ENCODE measurements around the gene KRT20. TPM values are rescaled to one million over a fixed set of nuclear protein-coding genes. Genes with fewer than 3 reads are reported as not detected.

KRT20 gene
- total and polyA plus RNA-seq, 2 of the 13 experiments (the other 11 are each of a cell fraction or from before 2014, with no cell fraction given) = 0.13 to 0.20 TPM

DNA sequence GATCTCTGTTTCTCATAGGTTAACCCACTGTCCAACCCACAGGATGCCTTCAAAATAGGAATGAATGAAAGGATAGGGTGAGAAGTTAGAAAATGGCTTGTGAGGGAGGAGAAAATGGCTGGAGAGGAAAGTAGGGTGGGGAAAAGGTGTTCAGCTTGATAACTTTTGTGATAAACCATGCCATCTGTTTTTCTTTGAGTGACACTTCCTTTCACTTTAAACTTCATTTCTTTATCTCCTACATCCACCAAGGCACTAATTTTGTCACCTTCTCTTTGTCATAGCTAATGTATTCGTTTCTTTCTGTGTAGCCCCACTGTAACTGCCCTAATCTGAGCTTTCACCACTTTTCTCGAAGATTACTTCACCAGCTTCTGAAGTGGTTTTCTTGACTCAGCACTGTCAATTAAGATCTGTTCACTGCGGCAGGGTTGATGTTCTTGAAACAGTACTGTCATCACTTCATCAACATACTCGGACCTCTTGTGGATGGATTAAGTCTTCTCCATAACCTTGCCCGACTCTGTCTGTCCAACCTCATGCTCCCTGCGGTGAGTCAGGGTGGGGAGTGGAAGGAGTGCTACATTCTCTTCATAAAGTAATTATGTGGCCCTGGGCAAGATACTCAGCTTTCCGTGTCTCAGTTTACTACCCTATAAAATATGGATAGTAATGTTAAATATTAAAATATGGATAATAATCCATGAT, 57.1 kb downstream of the KRT20 start:
- POLR2A ChIA-PET = interaction anchor here (1.8 kb wide), 1 partner anchor 9 kb away, joined by 6 read pairs; no protein-coding TSS in a partner anchor
- no peak for FAIRE-seq

More for the DNA sequence above, 57.1 kb downstream of the KRT20 start:
- 96% methylated on average over 7 of the region's 7 CpGs for WGBS (ENCODE audit: low lambda C conversion rate)
- ATAC-seq (no peak), DNase-seq (ENCODE audit: low spot score) (no peak)
- Histone ChIP-seq H3K9ac (ENCODE audit: insufficient read depth, low read depth, low read length) (no peak overlapping the region), H3K9me3 (ENCODE audit: low read length) (no peaks in the 10 kb centered on the region), H2AFZ (ENCODE audit: low read length) (no peak overlapping the region), H3K4me2 (ENCODE audit: low read depth, low read length) (no peak overlapping the region), H4K20me1 (ENCODE audit: insufficient read depth, low read length) (no peaks in the 10 kb centered on the region), H3K79me2 (ENCODE audit: insufficient read depth, low read length) (peaks cover 14% of the 10 kb centered on the region), H3K36me3 (replicated peaks in 1 of 2; ENCODE audit: control insufficient read depth in 1 of 2, insufficient read depth in 2 of 2, low read length in 2 of 2) (peaks cover 0 to 6% of the 10 kb centered on the region in 2 experiments; a peak in 2 of 5 replicates), H3K4me1 (ENCODE audit: insufficient read depth, low read length) (peaks cover 8% of the 10 kb centered on the region), H3K4me3 (replicated peaks in 1 of 3; ENCODE audit: insufficient read depth in 1 of 3, low read depth in 2 of 3, low read length in 3 of 3) (no peak overlapping the region), H3K27ac (ENCODE audit: extremely low read length, insufficient read depth, low read length) (no peak overlapping the region), H3K27me3 (ENCODE audit: control insufficient read depth in 1 of 2, insufficient read depth in 2 of 2, low read length in 2 of 2) (no peaks in the 10 kb centered on the region)
- no TSS peak for BruUV-seq (replicated peaks)
- CTCF ChIA-PET (ENCODE audit: low intra/inter-chr PET ratio, low total read pairs) = no interaction called here
- intact Hi-C loops (cut with micrococcal nuclease; ENCODE audit: unreplicated experiment) = no loop called here
- in situ Hi-C loops (cut with HindIII; ENCODE audit: extremely low pct_ligation_motif_present, low pct_unique_long_range_greater_than_20kb) = no loop called here
- no peak for TF ChIP-seq ZNF563 (CRISPR knock-in tag; IDR thresholded peaks at IDR 0.05)
- no peak for TF ChIP-seq THRA (CRISPR knock-in tag; IDR thresholded peaks at IDR 0.05; ENCODE audit: borderline replicate concordance)
- TF ChIP-seq, protein P1, sequence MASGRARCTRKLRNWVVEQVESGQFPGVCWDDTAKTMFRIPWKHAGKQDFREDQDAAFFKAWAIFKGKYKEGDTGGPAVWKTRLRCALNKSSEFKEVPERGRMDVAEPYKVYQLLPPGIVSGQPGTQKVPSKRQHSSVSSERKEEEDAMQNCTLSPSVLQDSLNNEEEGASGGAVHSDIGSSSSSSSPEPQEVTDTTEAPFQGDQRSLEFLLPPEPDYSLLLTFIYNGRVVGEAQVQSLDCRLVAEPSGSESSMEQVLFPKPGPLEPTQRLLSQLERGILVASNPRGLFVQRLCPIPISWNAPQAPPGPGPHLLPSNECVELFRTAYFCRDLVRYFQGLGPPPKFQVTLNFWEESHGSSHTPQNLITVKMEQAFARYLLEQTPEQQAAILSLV (CRISPR knock-in tag; IDR thresholded peaks at IDR 0.05; ENCODE audit: borderline replicate concordance) = no peak
- TF ChIP-seq ZKSCAN8 (CRISPR knock-in tag; IDR thresholded peaks at IDR 0.05; ENCODE audit: borderline replicate concordance) = no peak
- no peak for TF ChIP-seq NFYB (CRISPR knock-in tag; IDR thresholded peaks at IDR 0.05)

Other genes starting within 250 kb of the KRT20 start
- gene SMARCE1, start 237.4 kb downstream of the KRT20 start, total RNA-seq (2016; rRNA removed; fragmentation: Illumina TruSeq; extraction: Trizol) = 127 and 168 TPM in 2 replicates
- gene SMARCE1, start 237.4 kb downstream of the KRT20 start, polyA plus RNA-seq (2011; rRNA removed) = 34.6 and 43.5 TPM in 2 replicates
- not detected in 2 replicates for gene KRT222, start 220.1 kb downstream of the KRT20 start, total RNA-seq (2016; rRNA removed; fragmentation: Illumina TruSeq; extraction: Trizol)
- gene KRT222, start 220.1 kb downstream of the KRT20 start, polyA plus RNA-seq (2011; rRNA removed) = not detected in 2 replicates
- not detected in 2 replicates for gene KRT24, start 181.5 kb downstream of the KRT20 start, total RNA-seq (2016; rRNA removed; fragmentation: Illumina TruSeq; extraction: Trizol)
- not detected in 2 replicates for gene KRT24, start 181.5 kb downstream of the KRT20 start, polyA plus RNA-seq (2011; rRNA removed)
- gene KRT25, start 129.9 kb downstream of the KRT20 start, total RNA-seq (2016; rRNA removed; fragmentation: Illumina TruSeq; extraction: Trizol) = not detected in 2 replicates
- not detected in 2 replicates for gene KRT25, start 129.9 kb downstream of the KRT20 start, polyA plus RNA-seq (2011; rRNA removed)
- gene KRT26, start 113.0 kb downstream of the KRT20 start, total RNA-seq (2016; rRNA removed; fragmentation: Illumina TruSeq; extraction: Trizol) = not detected in 2 replicates
- not detected in 2 replicates for gene KRT26, start 113.0 kb downstream of the KRT20 start, polyA plus RNA-seq (2011; rRNA removed)
- not detected in 2 replicates for gene KRT27, start 102.7 kb downstream of the KRT20 start, total RNA-seq (2016; rRNA removed; fragmentation: Illumina TruSeq; extraction: Trizol)
- not detected in 2 replicates for gene KRT27, start 102.7 kb downstream of the KRT20 start, polyA plus RNA-seq (2011; rRNA removed)
- gene KRT28, start 85.3 kb downstream of the KRT20 start, total RNA-seq (2016; rRNA removed; fragmentation: Illumina TruSeq; extraction: Trizol) = not detected in 2 replicates
- gene KRT28, start 85.3 kb downstream of the KRT20 start, polyA plus RNA-seq (2011; rRNA removed) = not detected in 2 replicates
- 25.1 and 25.7 TPM in 2 replicates for gene KRT10, start 62.6 kb downstream of the KRT20 start, total RNA-seq (2016; rRNA removed; fragmentation: Illumina TruSeq; extraction: Trizol)
- gene KRT10, start 62.6 kb downstream of the KRT20 start, polyA plus RNA-seq (2011; rRNA removed) = 23.0 and 27.5 TPM in 2 replicates
- gene KRT12, start 18.0 kb downstream of the KRT20 start, total RNA-seq (2016; rRNA removed; fragmentation: Illumina TruSeq; extraction: Trizol) = 0.07 TPM in 1 of 2 replicates, not detected in the other
- gene KRT12, start 18.0 kb downstream of the KRT20 start, polyA plus RNA-seq (2011; rRNA removed) = 0.09 and 0.31 TPM in 2 replicates
- 24.7 and 32.9 TPM in 2 replicates for gene KRT23, start 52.4 kb upstream of the KRT20 start, total RNA-seq (2016; rRNA removed; fragmentation: Illumina TruSeq; extraction: Trizol)
- gene KRT23, start 52.4 kb upstream of the KRT20 start, polyA plus RNA-seq (2011; rRNA removed) = 48.4 and 51.1 TPM in 2 replicates
- 0.07 TPM in 1 of 2 replicates, not detected in the other for gene KRT39, start 81.7 kb upstream of the KRT20 start, total RNA-seq (2016; rRNA removed; fragmentation: Illumina TruSeq; extraction: Trizol)
- gene KRT39, start 81.7 kb upstream of the KRT20 start, polyA plus RNA-seq (2011; rRNA removed) = 1.2 and 1.6 TPM in 2 replicates
- not detected in 2 replicates for gene KRT40, start 99.1 kb upstream of the KRT20 start, total RNA-seq (2016; rRNA removed; fragmentation: Illumina TruSeq; extraction: Trizol)
- not detected in 2 replicates for gene KRT40, start 99.1 kb upstream of the KRT20 start, polyA plus RNA-seq (2011; rRNA removed)
- not detected in 2 replicates for gene KRTAP3-3, start 108.9 kb upstream of the KRT20 start, total RNA-seq (2016; rRNA removed; fragmentation: Illumina TruSeq; extraction: Trizol)
- not detected in 2 replicates for gene KRTAP3-3, start 108.9 kb upstream of the KRT20 start, polyA plus RNA-seq (2011; rRNA removed)
- not detected in 2 replicates for gene KRTAP3-2, start 114.7 kb upstream of the KRT20 start, total RNA-seq (2016; rRNA removed; fragmentation: Illumina TruSeq; extraction: Trizol)
- not detected in 2 replicates for gene KRTAP3-2, start 114.7 kb upstream of the KRT20 start, polyA plus RNA-seq (2011; rRNA removed)
- gene KRTAP3-1, start 123.9 kb upstream of the KRT20 start, total RNA-seq (2016; rRNA removed; fragmentation: Illumina TruSeq; extraction: Trizol) = 0.29 and 0.81 TPM in 2 replicates
- gene KRTAP3-1, start 123.9 kb upstream of the KRT20 start, polyA plus RNA-seq (2011; rRNA removed) = 3.7 and 3.8 TPM in 2 replicates
- gene KRTAP1-5, start 142.0 kb upstream of the KRT20 start, total RNA-seq (2016; rRNA removed; fragmentation: Illumina TruSeq; extraction: Trizol) = not detected in 2 replicates
- gene KRTAP1-5, start 142.0 kb upstream of the KRT20 start, polyA plus RNA-seq (2011; rRNA removed) = 0.07 and 0.09 TPM in 2 replicates
- not detected in 2 replicates for gene KRTAP1-4, start 145.0 kb upstream of the KRT20 start, total RNA-seq (2016; rRNA removed; fragmentation: Illumina TruSeq; extraction: Trizol)
- not detected in 2 replicates for gene KRTAP1-4, start 145.0 kb upstream of the KRT20 start, polyA plus RNA-seq (2011; rRNA removed)
- gene KRTAP1-3, start 149.6 kb upstream of the KRT20 start, total RNA-seq (2016; rRNA removed; fragmentation: Illumina TruSeq; extraction: Trizol) = not detected in 2 replicates
- not detected in 2 replicates for gene KRTAP1-3, start 149.6 kb upstream of the KRT20 start, polyA plus RNA-seq (2011; rRNA removed)
- gene KRTAP1-1, start 156.2 kb upstream of the KRT20 start, total RNA-seq (2016; rRNA removed; fragmentation: Illumina TruSeq; extraction: Trizol) = not detected in 2 replicates
- not detected in 2 replicates for gene KRTAP1-1, start 156.2 kb upstream of the KRT20 start, polyA plus RNA-seq (2011; rRNA removed)
- gene KRTAP2-1, start 162.1 kb upstream of the KRT20 start, total RNA-seq (2016; rRNA removed; fragmentation: Illumina TruSeq; extraction: Trizol) = not detected in 2 replicates
- gene KRTAP2-1, start 162.1 kb upstream of the KRT20 start, polyA plus RNA-seq (2011; rRNA removed) = not detected in 2 replicates
- gene KRTAP2-2, start 170.0 kb upstream of the KRT20 start, total RNA-seq (2016; rRNA removed; fragmentation: Illumina TruSeq; extraction: Trizol) = not detected in 2 replicates
- not detected in 2 replicates for gene KRTAP2-2, start 170.0 kb upstream of the KRT20 start, polyA plus RNA-seq (2011; rRNA removed)
- gene KRTAP2-3, start 174.9 kb upstream of the KRT20 start, total RNA-seq (2016; rRNA removed; fragmentation: Illumina TruSeq; extraction: Trizol) = not detected in 2 replicates
- gene KRTAP2-3, start 174.9 kb upstream of the KRT20 start, polyA plus RNA-seq (2011; rRNA removed) = 0.24 and 0.25 TPM in 2 replicates
- gene KRTAP2-4, start 180.6 kb upstream of the KRT20 start, total RNA-seq (2016; rRNA removed; fragmentation: Illumina TruSeq; extraction: Trizol) = not detected in 2 replicates
- not detected in 2 replicates for gene KRTAP2-4, start 180.6 kb upstream of the KRT20 start, polyA plus RNA-seq (2011; rRNA removed)
- gene KRTAP4-7, start 198.9 kb upstream of the KRT20 start, total RNA-seq (2016; rRNA removed; fragmentation: Illumina TruSeq; extraction: Trizol) = not detected in 2 replicates
- not detected in 2 replicates for gene KRTAP4-7, start 198.9 kb upstream of the KRT20 start, polyA plus RNA-seq (2011; rRNA removed)
- gene KRTAP4-8, start 212.9 kb upstream of the KRT20 start, total RNA-seq (2016; rRNA removed; fragmentation: Illumina TruSeq; extraction: Trizol) = not detected in 2 replicates
- gene KRTAP4-8, start 212.9 kb upstream of the KRT20 start, polyA plus RNA-seq (2011; rRNA removed) = not detected in 2 replicates
- gene KRTAP4-16, start 217.0 kb upstream of the KRT20 start, total RNA-seq (2016; rRNA removed; fragmentation: Illumina TruSeq; extraction: Trizol) = not detected in 2 replicates
- gene KRTAP4-16, start 217.0 kb upstream of the KRT20 start, polyA plus RNA-seq (2011; rRNA removed) = not detected in 2 replicates
- gene KRTAP4-9, start 220.1 kb upstream of the KRT20 start, total RNA-seq (2016; rRNA removed; fragmentation: Illumina TruSeq; extraction: Trizol) = not detected in 2 replicates
- not detected in 2 replicates for gene KRTAP4-9, start 220.1 kb upstream of the KRT20 start, polyA plus RNA-seq (2011; rRNA removed)
- not detected in 2 replicates for gene KRTAP4-11, start 233.1 kb upstream of the KRT20 start, total RNA-seq (2016; rRNA removed; fragmentation: Illumina TruSeq; extraction: Trizol)
- gene KRTAP4-11, start 233.1 kb upstream of the KRT20 start, polyA plus RNA-seq (2011; rRNA removed) = not detected in 2 replicates
- not detected in 2 replicates for gene KRTAP4-12, start 238.9 kb upstream of the KRT20 start, total RNA-seq (2016; rRNA removed; fragmentation: Illumina TruSeq; extraction: Trizol)
- gene KRTAP4-12, start 238.9 kb upstream of the KRT20 start, polyA plus RNA-seq (2011; rRNA removed) = not detected in 2 replicates

All from HepG2 (cell line).